ENCODE measurements around the gene BET1.
"Not testable (repeated sequence)": the region's sequence is repeated elsewhere in the genome, so short reads cannot be mapped to it uniquely, and the experiment has no call there.

Gene BET1

GRCh38 chr7:94042381-94042780, 38.2 kb upstream of the BET1 start:
- Histone ChIP-seq H3K27me3 (ENCODE audit: control insufficient read depth, insufficient read depth, low read length) (no peaks in the 10 kb centered on the region), H3K4me1 (ENCODE audit: control insufficient read depth, insufficient read depth, low read length) (no peaks in the 10 kb centered on the region), H3K36me3 (ENCODE audit: control insufficient read depth, insufficient read depth, low read length) (no peaks in the 10 kb centered on the region), H3K9me3 (ENCODE audit: control insufficient read depth, insufficient read depth, low read length) (no peaks in the 10 kb centered on the region), H3K4me3 (ENCODE audit: low read length) (no peak overlapping the region), H3K27ac (ENCODE audit: low read length) (no peak overlapping the region)
- no CpG with 5 or more reads among the region's 3 CpGs for WGBS (ENCODE audit: insufficient coverage, insufficient read length)
- no peak for DNase-seq (ENCODE audit: low read depth, low spot score)

- no peak overlapping the region for H3K27ac ChIP-seq (ENCODE audit: low read length)
- no peaks in the 10 kb centered on the region for H3K9me3 ChIP-seq (ENCODE audit: control insufficient read depth, insufficient read depth, low read length)
- no peaks in the 10 kb centered on the region for H3K4me1 ChIP-seq (ENCODE audit: control insufficient read depth, insufficient read depth, low read length)
- no peak for DNase-seq (ENCODE audit: low read depth, low spot score)
- no peaks in the 10 kb centered on the region for H3K36me3 ChIP-seq (ENCODE audit: control insufficient read depth, insufficient read depth, low read length)
- no peak overlapping the region for H3K4me3 ChIP-seq (ENCODE audit: low read length)
- no peaks in the 10 kb centered on the region for H3K27me3 ChIP-seq (ENCODE audit: control insufficient read depth, insufficient read depth, low read length)
These were observed 37.4 kb upstream of the BET1 start for GRCh38 chr7:94041529-94041928.

- no peak overlapping the region for H3K4me3 ChIP-seq (ENCODE audit: low read length)
- DNase-seq (ENCODE audit: low read depth, low spot score): no peak
- no peaks in the 10 kb centered on the region for H3K27me3 ChIP-seq (ENCODE audit: control insufficient read depth, insufficient read depth, low read length)
- H3K4me1 ChIP-seq (ENCODE audit: control insufficient read depth, insufficient read depth, low read length): no peaks in the 10 kb centered on the region
- no peaks in the 10 kb centered on the region for H3K9me3 ChIP-seq (ENCODE audit: control insufficient read depth, insufficient read depth, low read length)
- no CpG with 5 or more reads among the region's 2 CpGs for WGBS (ENCODE audit: insufficient coverage, insufficient read length)
- H3K27ac ChIP-seq (ENCODE audit: low read length): no peak overlapping the region
- no peaks in the 10 kb centered on the region for H3K36me3 ChIP-seq (ENCODE audit: control insufficient read depth, insufficient read depth, low read length)
These were observed 36.1 kb upstream of the BET1 start for GRCh38 chr7:94040254-94040653.

DNA sequence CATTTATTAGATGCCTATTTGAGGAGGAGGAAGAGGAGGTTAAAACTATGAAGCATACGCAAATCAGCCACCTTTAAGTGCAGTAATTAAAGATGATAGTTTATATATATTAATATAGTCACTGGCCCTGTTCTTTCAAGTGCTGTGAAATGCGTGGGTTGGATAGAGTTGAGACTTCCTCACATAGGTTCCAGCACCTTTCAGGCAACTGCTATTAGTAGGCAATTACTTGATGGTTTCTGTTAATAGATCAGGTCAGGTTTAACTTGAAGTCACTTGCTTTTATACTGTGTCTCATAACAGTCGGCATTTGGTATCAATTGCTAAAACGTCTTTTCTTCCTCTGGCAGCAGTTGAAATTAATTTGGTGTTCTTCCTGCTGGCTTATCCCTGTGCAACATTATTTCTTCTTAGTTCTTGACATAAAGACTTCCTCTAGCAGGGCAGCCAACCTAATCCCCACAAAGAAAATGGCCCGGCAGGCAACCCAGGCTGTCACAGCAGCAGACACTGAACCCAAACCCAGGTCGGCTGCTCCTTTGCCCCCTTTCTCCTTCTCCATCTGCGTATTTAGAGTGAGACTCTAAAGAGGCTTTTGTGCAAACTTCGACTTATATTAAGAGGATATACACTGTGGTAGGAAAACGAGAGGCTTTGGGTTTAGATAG, 35.3 kb upstream of the BET1 start:
- Histone ChIP-seq H3K27ac (ENCODE audit: low read length) (no peak overlapping the region), H3K4me3 (ENCODE audit: low read length) (no peak overlapping the region), H3K27me3 (ENCODE audit: control insufficient read depth, insufficient read depth, low read length) (no peaks in the 10 kb centered on the region), H3K4me1 (ENCODE audit: control insufficient read depth, insufficient read depth, low read length) (no peaks in the 10 kb centered on the region), H3K36me3 (ENCODE audit: control insufficient read depth, insufficient read depth, low read length) (no peaks in the 10 kb centered on the region), H3K9me3 (ENCODE audit: control insufficient read depth, insufficient read depth, low read length) (no peaks in the 10 kb centered on the region)
- no CpG with 5 or more reads among the region's 9 CpGs for WGBS (ENCODE audit: insufficient coverage, insufficient read length)
- no peak for DNase-seq (ENCODE audit: low read depth, low spot score)

DNA sequence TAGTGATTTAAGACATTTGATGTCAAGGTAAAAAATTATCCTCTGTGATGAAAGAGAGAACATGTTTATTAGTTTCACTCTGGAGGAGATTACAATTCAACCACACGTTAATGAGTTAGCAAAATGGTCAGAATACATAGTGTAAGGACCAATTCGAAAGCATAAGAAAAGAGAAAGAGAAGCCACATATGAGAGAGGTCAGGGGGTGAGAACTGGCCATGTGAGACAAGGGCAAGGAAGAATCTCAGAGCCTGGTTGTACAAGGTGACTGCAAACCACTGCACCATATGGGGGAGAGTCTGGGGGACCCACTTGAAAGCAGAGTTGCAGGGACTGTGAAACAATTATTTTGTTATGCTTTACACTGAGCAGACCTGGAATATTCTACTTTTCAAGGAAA, 27.7 kb upstream of the BET1 start:
- no peaks in the 10 kb centered on the region for H3K4me1 ChIP-seq (ENCODE audit: control insufficient read depth, insufficient read depth, low read length)
- no peaks in the 10 kb centered on the region for H3K36me3 ChIP-seq (ENCODE audit: control insufficient read depth, insufficient read depth, low read length)
- no peaks in the 10 kb centered on the region for H3K9me3 ChIP-seq (ENCODE audit: control insufficient read depth, insufficient read depth, low read length)
- no peak overlapping the region for H3K4me3 ChIP-seq (ENCODE audit: low read length)
- no CpG with 5 or more reads among the region's 2 CpGs for WGBS (ENCODE audit: insufficient coverage, insufficient read length)
- no peaks in the 10 kb centered on the region for H3K27me3 ChIP-seq (ENCODE audit: control insufficient read depth, insufficient read depth, low read length)
- DNase-seq (ENCODE audit: low read depth, low spot score): no peak
- no peak overlapping the region for H3K27ac ChIP-seq (ENCODE audit: low read length)

DNA sequence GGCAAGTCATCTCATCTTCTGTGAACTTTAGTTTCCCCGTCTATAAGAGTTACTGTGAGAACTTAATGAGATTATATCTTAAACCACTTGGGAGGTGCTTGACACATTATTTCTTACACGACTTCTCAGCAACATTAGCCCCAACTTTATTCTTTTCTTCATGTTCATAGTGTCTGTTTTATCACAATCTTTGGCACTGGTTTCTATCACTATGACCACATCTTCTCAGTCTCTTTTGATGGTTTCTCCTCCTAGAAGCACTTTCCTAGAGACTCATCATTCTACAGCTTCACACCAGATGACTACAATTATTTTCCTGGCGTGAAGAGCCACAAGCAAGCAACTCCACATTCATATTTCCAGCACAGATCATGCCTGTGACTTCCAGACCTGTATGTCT, 26.5 kb upstream of the BET1 start:
- Histone ChIP-seq H3K27me3 (ENCODE audit: control insufficient read depth, insufficient read depth, low read length) (no peaks in the 10 kb centered on the region), H3K9me3 (ENCODE audit: control insufficient read depth, insufficient read depth, low read length) (no peaks in the 10 kb centered on the region), H3K27ac (ENCODE audit: low read length) (no peak overlapping the region), H3K4me1 (ENCODE audit: control insufficient read depth, insufficient read depth, low read length) (no peaks in the 10 kb centered on the region), H3K4me3 (ENCODE audit: low read length) (no peak overlapping the region), H3K36me3 (ENCODE audit: control insufficient read depth, insufficient read depth, low read length) (no peaks in the 10 kb centered on the region)
- no peak for DNase-seq (ENCODE audit: low read depth, low spot score)
- no CpG with 5 or more reads among the region's 3 CpGs for WGBS (ENCODE audit: insufficient coverage, insufficient read length)

DNA sequence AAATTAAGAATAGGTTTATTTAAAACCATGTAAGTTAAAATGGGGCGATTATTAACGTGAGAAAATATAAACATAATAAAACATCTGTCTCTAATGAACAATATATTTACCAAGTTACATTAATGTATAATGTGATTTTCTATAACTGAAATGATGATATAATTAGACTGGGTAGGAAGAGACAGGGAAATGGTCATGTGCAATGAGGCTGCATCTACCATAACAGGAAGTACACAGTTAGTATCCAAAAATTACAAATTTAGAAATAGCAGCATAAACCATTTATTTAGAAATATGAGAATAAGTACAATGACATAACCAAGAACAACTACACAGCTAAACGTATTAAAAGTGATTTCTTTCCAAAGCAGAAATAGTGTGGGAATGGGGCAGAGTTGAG, 25.8 kb upstream of the BET1 start:
- no peak for DNase-seq (ENCODE audit: low read depth, low spot score)
- Histone ChIP-seq H3K36me3 (ENCODE audit: control insufficient read depth, insufficient read depth, low read length) (no peaks in the 10 kb centered on the region), H3K9me3 (ENCODE audit: control insufficient read depth, insufficient read depth, low read length) (no peaks in the 10 kb centered on the region), H3K27me3 (ENCODE audit: control insufficient read depth, insufficient read depth, low read length) (no peaks in the 10 kb centered on the region), H3K4me1 (ENCODE audit: control insufficient read depth, insufficient read depth, low read length) (no peaks in the 10 kb centered on the region), H3K27ac (ENCODE audit: low read length) (no peak overlapping the region), H3K4me3 (ENCODE audit: low read length) (no peak overlapping the region)
- WGBS (ENCODE audit: insufficient coverage, insufficient read length): 100% methylated on average over 1 of the region's 3 CpGs

- no peak for DNase-seq (ENCODE audit: low read depth, low spot score)
- H3K9me3 ChIP-seq (ENCODE audit: control insufficient read depth, insufficient read depth, low read length): no peaks in the 10 kb centered on the region
- WGBS (ENCODE audit: insufficient coverage, insufficient read length): no CpG with 5 or more reads among the region's 1 CpG
- no peaks in the 10 kb centered on the region for H3K27me3 ChIP-seq (ENCODE audit: control insufficient read depth, insufficient read depth, low read length)
- H3K4me1 ChIP-seq (ENCODE audit: control insufficient read depth, insufficient read depth, low read length): no peaks in the 10 kb centered on the region
- no peak overlapping the region for H3K27ac ChIP-seq (ENCODE audit: low read length)
- H3K4me3 ChIP-seq (ENCODE audit: low read length): no peak overlapping the region
- no peaks in the 10 kb centered on the region for H3K36me3 ChIP-seq (ENCODE audit: control insufficient read depth, insufficient read depth, low read length)
These were observed 24.6 kb upstream of the BET1 start for GRCh38 chr7:94028768-94029167.

DNA sequence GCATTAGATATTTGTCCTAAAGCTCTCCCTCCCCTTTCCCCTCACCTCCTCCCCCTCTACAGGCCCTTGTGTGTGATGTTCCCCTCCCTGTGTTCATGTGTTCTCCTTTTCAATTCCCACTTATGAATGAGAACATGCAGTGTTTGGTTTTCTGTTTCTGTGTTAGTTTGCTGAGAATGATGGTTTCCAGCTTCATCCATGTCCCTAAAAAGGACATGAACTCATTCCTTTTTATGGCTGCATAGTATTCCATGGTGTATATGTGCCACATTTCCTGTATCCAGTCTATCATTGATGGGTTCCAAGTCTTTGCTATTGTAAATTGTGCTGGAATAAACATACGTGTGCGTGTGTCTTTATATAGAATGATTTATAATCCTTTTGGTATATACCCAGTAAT, 22.5 kb upstream of the BET1 start:
- H3K4me3 ChIP-seq (ENCODE audit: low read length); H3K27me3 ChIP-seq (ENCODE audit: control insufficient read depth, insufficient read depth, low read length); H3K4me1 ChIP-seq (ENCODE audit: control insufficient read depth, insufficient read depth, low read length); DNase-seq (ENCODE audit: low read depth, low spot score); H3K36me3 ChIP-seq (ENCODE audit: control insufficient read depth, insufficient read depth, low read length); H3K27ac ChIP-seq (ENCODE audit: low read length); H3K9me3 ChIP-seq (ENCODE audit: control insufficient read depth, insufficient read depth, low read length): not testable (repeated sequence)
- WGBS (ENCODE audit: insufficient coverage, insufficient read length): no CpG with 5 or more reads among the region's 2 CpGs

DNA sequence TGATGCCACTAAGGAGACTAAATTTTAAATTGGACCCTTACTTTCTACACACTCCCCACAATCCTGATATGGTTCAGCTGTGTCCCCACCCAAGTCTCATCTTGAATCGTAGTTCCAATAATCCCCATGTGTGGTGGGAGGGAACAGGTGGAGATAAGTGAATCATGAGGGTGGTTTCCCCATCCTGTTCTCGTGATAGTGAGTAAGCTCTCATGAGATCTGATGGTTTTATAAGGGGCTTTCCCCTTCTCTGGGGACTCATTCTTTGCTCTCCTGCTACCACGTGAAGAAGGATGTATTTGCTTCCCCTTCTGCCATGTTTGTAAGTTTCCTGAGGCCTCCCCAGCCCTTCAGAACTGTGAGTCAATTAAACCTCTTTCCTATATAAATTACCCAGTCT, 18.4 kb upstream of the BET1 start:
- Histone ChIP-seq H3K27me3 (ENCODE audit: control insufficient read depth, insufficient read depth, low read length) (no peaks in the 10 kb centered on the region), H3K27ac (ENCODE audit: low read length) (no peak overlapping the region), H3K9me3 (ENCODE audit: control insufficient read depth, insufficient read depth, low read length) (no peaks in the 10 kb centered on the region), H3K4me1 (ENCODE audit: control insufficient read depth, insufficient read depth, low read length) (no peaks in the 10 kb centered on the region), H3K36me3 (ENCODE audit: control insufficient read depth, insufficient read depth, low read length) (no peaks in the 10 kb centered on the region), H3K4me3 (ENCODE audit: low read length) (no peak overlapping the region)
- DNase-seq (ENCODE audit: low read depth, low spot score): no peak
- no CpG with 5 or more reads among the region's 3 CpGs for WGBS (ENCODE audit: insufficient coverage, insufficient read length)

GRCh38 chr7:94016786-94017185, 12.6 kb upstream of the BET1 start:
- no CpG with 5 or more reads among the region's 1 CpG for WGBS (ENCODE audit: insufficient coverage, insufficient read length)

More at GRCh38 chr7:94016786-94017185, 12.6 kb upstream of the BET1 start:
- no peaks in the 10 kb centered on the region for H3K9me3 ChIP-seq (ENCODE audit: control insufficient read depth, insufficient read depth, low read length)
- H3K36me3 ChIP-seq (ENCODE audit: control insufficient read depth, insufficient read depth, low read length): no peaks in the 10 kb centered on the region
- H3K27me3 ChIP-seq (ENCODE audit: control insufficient read depth, insufficient read depth, low read length): no peaks in the 10 kb centered on the region
- H3K4me3 ChIP-seq (ENCODE audit: low read length): no peak overlapping the region
- H3K4me1 ChIP-seq (ENCODE audit: control insufficient read depth, insufficient read depth, low read length): no peaks in the 10 kb centered on the region
- H3K27ac ChIP-seq (ENCODE audit: low read length): no peak overlapping the region
- no peak for DNase-seq (ENCODE audit: low read depth, low spot score)

Data from iPS DF 6.9 (cell line).